Activated CD4-positive, alpha-beta T cell treated with anti-CD3 and anti-CD28 coated beads, Interleukin-2, amount 10 ng/mL, durations not matched to agents 24 days and 14 days (primary cell): ENCODE results near the gene SLC28A1. TPM values are rescaled to one million over a fixed set of nuclear protein-coding genes. Genes with fewer than 3 reads are reported as not detected.

Source experiments
- DNase-seq: peaks from one replicate; pipeline ENCODE4 v3.0.0; 2022
- H3K27ac Mint-ChIP-seq: one replicate; pipeline ENCODE4 v1.8.0; 2022; ENCODE audit warnings: mild to moderate bottlenecking, mixed read lengths
- H3K27me3 Mint-ChIP-seq: one replicate; pipeline ENCODE4 v1.8.0; 2022; ENCODE audit warnings: mixed read lengths
- H3K36me3 Mint-ChIP-seq: one replicate; pipeline ENCODE4 v1.8.0; 2022; ENCODE audit warnings: low read depth, mild to moderate bottlenecking, mixed read lengths
- H3K4me1 Mint-ChIP-seq: one replicate; pipeline ENCODE4 v1.8.0; 2021; ENCODE audit warnings: mixed read lengths
- H3K4me3 Mint-ChIP-seq: one replicate; pipeline ENCODE4 v1.8.0; 2022; ENCODE audit warnings: mild to moderate bottlenecking, moderate library complexity, mixed read lengths
- H3K9me3 Mint-ChIP-seq: one replicate; pipeline ENCODE4 v1.8.0; 2021; ENCODE audit warnings: mixed read lengths
- intact Hi-C: fragments of 100-400 bp; cut with micrococcal nuclease; formaldehyde crosslinking; loops from one replicate; pipeline ENCODE4 v1.15.1; 2023
- total RNA-seq: library from RNA; stranded (reverse); gene quantifications from 2 replicates; pipeline ENCODE4 v1.2.3, GENCODE V29; 2022

The SLC28A1 gene
- total RNA-seq, 1 donor from 2014 or later, result not detected

- intact Hi-C loops, result no loop called here
- H3K27me3 Mint-ChIP-seq, result peaks cover 20% of the 10 kb centered on the region
- H3K4me1 Mint-ChIP-seq, result peaks cover 2% of the 10 kb centered on the region
- no peaks in the 10 kb centered on the region for H3K36me3 Mint-ChIP-seq
- no peak overlapping the region for H3K4me3 Mint-ChIP-seq
- no peak for DNase-seq
- H3K9me3 Mint-ChIP-seq, result no peaks in the 10 kb centered on the region
- H3K27ac Mint-ChIP-seq, result no peak overlapping the region
Measured at GRCh38 chr15:84937144-84937543, 52.7 kb downstream of the SLC28A1 start.

GRCh38 chr15:84938726-84939125 lies 54.3 kb downstream of the SLC28A1 start:
- Mint-ChIP-seq H3K4me1 (peaks cover 2% of the 10 kb centered on the region), H3K27ac (no peak overlapping the region), H3K4me3 (no peak overlapping the region), H3K27me3 (peaks cover 19% of the 10 kb centered on the region), H3K36me3 (no peaks in the 10 kb centered on the region), H3K9me3 (no peaks in the 10 kb centered on the region)
- DNase-seq, result no peak
- intact Hi-C loops, result no loop called here

GRCh38 chr15:84940399-84940798 lies 55.9 kb downstream of the SLC28A1 start:
- Mint-ChIP-seq H3K27me3 (peaks cover 19% of the 10 kb centered on the region), H3K4me3 (no peak overlapping the region), H3K27ac (no peak overlapping the region), H3K9me3 (no peaks in the 10 kb centered on the region), H3K4me1 (peaks cover 2% of the 10 kb centered on the region), H3K36me3 (no peaks in the 10 kb centered on the region)
- intact Hi-C loops, result no loop called here
- DNase-seq, result no peak

- Mint-ChIP-seq H3K27ac (no peak overlapping the region), H3K4me1 (no peaks in the 10 kb centered on the region), H3K36me3 (no peaks in the 10 kb centered on the region), H3K27me3 (peaks cover 19% of the 10 kb centered on the region), H3K9me3 (no peaks in the 10 kb centered on the region), H3K4me3 (no peak overlapping the region)
- intact Hi-C loops, result no loop called here
- DNase-seq, result no peak
Measured at GRCh38 chr15:84942456-84942855, 58.0 kb downstream of the SLC28A1 start.

- Mint-ChIP-seq H3K4me3 (no peak overlapping the region), H3K27ac (no peak overlapping the region), H3K36me3 (no peaks in the 10 kb centered on the region), H3K27me3 (peaks cover 19% of the 10 kb centered on the region), H3K4me1 (no peaks in the 10 kb centered on the region), H3K9me3 (no peaks in the 10 kb centered on the region)
- DNase-seq, result no peak
- intact Hi-C loops, result no loop called here
Measured at GRCh38 chr15:84944311-84944710, 59.8 kb downstream of the SLC28A1 start.

- Mint-ChIP-seq H3K9me3 (no peaks in the 10 kb centered on the region), H3K4me3 (no peak overlapping the region), H3K27me3 (peaks cover 18% of the 10 kb centered on the region), H3K4me1 (no peaks in the 10 kb centered on the region), H3K36me3 (no peaks in the 10 kb centered on the region), H3K27ac (no peak overlapping the region)
- intact Hi-C loops, result no loop called here
- DNase-seq, result no peak
Measured at GRCh38 chr15:84944861-84945260, 60.4 kb downstream of the SLC28A1 start.

- H3K27me3 Mint-ChIP-seq, result peaks cover 11% of the 10 kb centered on the region
- H3K9me3 Mint-ChIP-seq, result no peaks in the 10 kb centered on the region
- no peak overlapping the region for H3K4me3 Mint-ChIP-seq
- H3K27ac Mint-ChIP-seq, result no peak overlapping the region
- H3K36me3 Mint-ChIP-seq, result no peaks in the 10 kb centered on the region
- DNase-seq, result no peak
- H3K4me1 Mint-ChIP-seq, result no peaks in the 10 kb centered on the region
- intact Hi-C loops, result no loop called here
Measured at GRCh38 chr15:84946772-84947489, 62.5 kb downstream of the SLC28A1 start.

GRCh38 chr15:84947947-84948830 lies 63.7 kb downstream of the SLC28A1 start:
- H3K4me1 Mint-ChIP-seq, result no peaks in the 10 kb centered on the region
- DNase-seq, result no peak
- no peak overlapping the region for H3K4me3 Mint-ChIP-seq
- no peaks in the 10 kb centered on the region for H3K36me3 Mint-ChIP-seq
- no peaks in the 10 kb centered on the region for H3K9me3 Mint-ChIP-seq
- peaks cover 15% of the 10 kb centered on the region for H3K27me3 Mint-ChIP-seq
- no peak overlapping the region for H3K27ac Mint-ChIP-seq
- intact Hi-C loops, result no loop called here

- H3K4me1 Mint-ChIP-seq, result no peaks in the 10 kb centered on the region
- H3K9me3 Mint-ChIP-seq, result no peaks in the 10 kb centered on the region
- no peak overlapping the region for H3K27ac Mint-ChIP-seq
- peaks cover 17% of the 10 kb centered on the region for H3K27me3 Mint-ChIP-seq
- DNase-seq, result no peak
- H3K4me3 Mint-ChIP-seq, result no peak overlapping the region
- intact Hi-C loops, result no loop called here
- no peaks in the 10 kb centered on the region for H3K36me3 Mint-ChIP-seq
Measured at GRCh38 chr15:84949043-84949442, 64.6 kb downstream of the SLC28A1 start.

GRCh38 chr15:84949845-84950569 lies 65.5 kb downstream of the SLC28A1 start:
- Mint-ChIP-seq H3K36me3 (no peaks in the 10 kb centered on the region), H3K27ac (no peak overlapping the region), H3K4me3 (no peak overlapping the region), H3K9me3 (no peaks in the 10 kb centered on the region), H3K4me1 (no peaks in the 10 kb centered on the region), H3K27me3 (peaks cover 20% of the 10 kb centered on the region)
- no peak for DNase-seq
- intact Hi-C loops, result no loop called here

- Mint-ChIP-seq H3K4me3 (no peak overlapping the region), H3K4me1 (no peaks in the 10 kb centered on the region), H3K36me3 (no peaks in the 10 kb centered on the region), H3K27ac (no peak overlapping the region), H3K9me3 (no peaks in the 10 kb centered on the region), H3K27me3 (peaks cover 22% of the 10 kb centered on the region)
- intact Hi-C loops, result no loop called here
- DNase-seq, result no peak
Measured at GRCh38 chr15:84950570-84951111, 66.2 kb downstream of the SLC28A1 start.

GRCh38 chr15:84951736-84952135 lies 67.3 kb downstream of the SLC28A1 start:
- H3K4me1 Mint-ChIP-seq, result no peaks in the 10 kb centered on the region
- DNase-seq, result no peak
- intact Hi-C loops, result no loop called here
- peaks cover 29% of the 10 kb centered on the region for H3K27me3 Mint-ChIP-seq
- H3K27ac Mint-ChIP-seq, result no peak overlapping the region
- no peak overlapping the region for H3K4me3 Mint-ChIP-seq
- no peaks in the 10 kb centered on the region for H3K9me3 Mint-ChIP-seq
- no peaks in the 10 kb centered on the region for H3K36me3 Mint-ChIP-seq

GRCh38 chr15:84953136-84953535 lies 68.7 kb downstream of the SLC28A1 start:
- H3K27ac Mint-ChIP-seq, result no peak overlapping the region
- no peaks in the 10 kb centered on the region for H3K9me3 Mint-ChIP-seq
- no peak overlapping the region for H3K4me3 Mint-ChIP-seq
- H3K27me3 Mint-ChIP-seq, result peaks cover 33% of the 10 kb centered on the region
- intact Hi-C loops, result no loop called here
- no peak for DNase-seq
- no peaks in the 10 kb centered on the region for H3K4me1 Mint-ChIP-seq
- no peaks in the 10 kb centered on the region for H3K36me3 Mint-ChIP-seq

GRCh38 chr15:84953726-84954125 lies 69.3 kb downstream of the SLC28A1 start:
- Mint-ChIP-seq H3K27ac (no peak overlapping the region), H3K27me3 (peaks cover 33% of the 10 kb centered on the region), H3K4me1 (no peaks in the 10 kb centered on the region), H3K36me3 (no peaks in the 10 kb centered on the region), H3K4me3 (no peak overlapping the region), H3K9me3 (no peaks in the 10 kb centered on the region)
- DNase-seq, result no peak
- intact Hi-C loops, result no loop called here
